Measurements from ENCODE around the gene PIP4K2C. TPM values are rescaled to one million over a fixed set of nuclear protein-coding genes. Genes with fewer than 3 reads are reported as not detected.
"Not testable (repeated sequence)": the region's sequence is repeated elsewhere in the genome, so short reads cannot be mapped to it uniquely, and the experiment has no call there.

PIP4K2C gene
- polyA plus RNA-seq, 1 donor: 12.1 TPM

GRCh38 chr12:57560516-57560915 is 30.5 kb upstream of the PIP4K2C start:
- no peak for DNase-seq

- not testable (repeated sequence) for DNase-seq
These were observed 29.9 kb upstream of the PIP4K2C start for GRCh38 chr12:57561117-57561516.

GRCh38 chr12:57563358-57563757 is 27.6 kb upstream of the PIP4K2C start:
- DNase-seq: no peak

DNA sequence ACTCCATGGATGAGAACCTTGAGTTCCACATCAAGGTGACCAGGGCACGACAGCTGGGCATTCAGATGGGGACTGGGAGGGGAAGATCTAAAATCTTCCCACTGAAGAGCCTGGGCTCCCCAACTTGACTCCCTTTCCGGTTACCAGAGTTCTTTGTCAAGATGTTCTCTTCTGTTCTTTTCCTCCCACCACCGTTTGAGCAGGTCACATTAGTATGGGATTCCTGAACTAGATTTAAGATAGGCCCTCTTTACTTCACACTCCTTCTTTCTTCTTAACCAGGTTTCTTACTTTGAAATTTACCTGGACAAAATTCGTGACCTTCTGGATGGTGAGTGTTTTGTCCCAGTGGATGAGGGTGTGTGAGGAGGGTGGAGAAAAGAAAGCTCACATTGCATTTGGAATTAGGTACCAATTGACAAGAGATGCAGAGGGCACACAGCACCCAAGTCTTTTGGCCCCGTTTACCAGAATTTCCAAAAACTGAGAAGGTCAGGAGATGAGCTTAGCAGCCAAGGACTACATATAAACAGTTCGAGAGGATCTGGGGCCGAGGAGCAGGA is 26.7 kb upstream of the PIP4K2C start:
- no peak for DNase-seq

- no peak for DNase-seq
These were observed 22.2 kb upstream of the PIP4K2C start for GRCh38 chr12:57568838-57569237.

DNA sequence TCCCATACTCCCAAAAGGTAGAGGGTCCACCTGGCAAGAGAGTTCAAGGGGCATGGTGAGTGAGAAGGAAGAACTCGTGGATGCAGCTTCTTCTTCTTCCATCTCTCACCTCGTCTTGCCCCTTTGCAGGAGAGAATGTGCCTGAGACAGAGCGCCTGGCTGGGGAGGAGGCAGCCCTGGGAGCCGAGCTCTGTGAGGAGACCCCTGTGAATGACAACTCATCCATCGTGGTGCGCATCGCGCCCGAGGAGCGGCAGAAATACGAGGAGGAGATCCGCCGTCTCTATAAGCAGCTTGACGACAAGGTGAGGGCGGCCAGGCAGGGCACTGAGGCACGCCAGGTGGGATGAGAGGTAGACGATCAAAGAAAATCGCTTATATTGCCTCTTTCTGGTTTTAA is 21.1 kb upstream of the PIP4K2C start:
- DNase-seq: no peak

- DNase-seq: not testable (repeated sequence)
These were observed 20.6 kb upstream of the PIP4K2C start for GRCh38 chr12:57570438-57570837.

DNA sequence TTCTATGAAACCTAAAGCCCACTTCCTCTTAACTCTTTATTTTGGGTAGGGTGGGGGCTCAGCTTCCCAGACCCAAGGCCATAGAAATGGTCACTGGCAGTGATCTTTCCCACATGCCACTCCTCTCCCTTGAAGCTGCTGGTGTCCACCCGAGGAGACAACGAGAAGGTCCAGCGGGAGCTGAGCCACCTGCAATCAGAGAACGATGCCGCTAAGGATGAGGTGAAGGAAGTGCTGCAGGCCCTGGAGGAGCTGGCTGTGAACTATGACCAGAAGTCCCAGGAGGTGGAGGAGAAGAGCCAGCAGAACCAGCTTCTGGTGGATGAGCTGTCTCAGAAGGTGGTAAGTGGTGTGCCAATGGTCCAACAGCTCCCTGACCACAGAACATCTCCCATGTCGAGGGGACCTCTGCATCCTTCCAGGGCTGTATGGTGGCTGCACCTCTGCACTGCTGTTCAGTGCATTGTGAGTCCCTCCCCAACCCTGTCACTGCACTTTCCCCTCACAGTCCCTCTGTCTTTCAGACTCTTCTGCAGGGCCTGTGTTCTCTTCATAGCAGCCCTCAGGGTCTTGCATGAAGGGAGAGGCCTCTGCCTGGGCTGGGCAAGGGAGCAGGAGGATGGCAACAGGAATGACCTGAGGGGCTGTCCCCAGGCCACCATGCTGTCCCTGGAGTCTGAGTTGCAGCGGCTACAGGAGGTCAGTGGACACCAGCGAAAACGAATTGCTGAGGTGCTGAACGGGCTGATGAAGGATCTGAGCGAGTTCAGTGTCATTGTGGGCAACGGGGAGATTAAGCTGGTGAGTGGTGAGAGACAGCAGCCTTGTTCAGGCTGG is 18.8 kb upstream of the PIP4K2C start:
- DNase-seq: no peak

DNA sequence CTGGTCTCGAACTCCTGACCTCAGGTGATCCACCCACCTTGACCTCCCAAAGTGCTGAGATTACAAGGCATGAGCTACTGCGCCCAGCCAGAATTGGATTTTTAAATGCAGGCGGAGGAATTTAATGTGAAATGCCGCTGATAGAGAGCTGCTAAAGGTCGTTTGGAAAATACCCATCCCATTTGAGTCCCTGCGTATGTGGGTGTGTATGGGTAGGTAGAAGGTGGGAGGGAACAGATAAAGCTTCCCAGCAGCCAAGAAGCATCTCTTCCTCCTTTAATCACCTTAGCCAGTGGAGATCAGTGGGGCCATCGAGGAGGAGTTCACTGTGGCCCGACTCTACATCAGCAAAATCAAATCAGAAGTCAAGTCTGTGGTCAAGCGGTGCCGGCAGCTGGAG is 16.2 kb upstream of the PIP4K2C start:
- no peak for DNase-seq

GRCh38 chr12:57575771-57576612 is 15.0 kb upstream of the PIP4K2C start:
- DNase-seq: no peak

GRCh38 chr12:57576613-57577160 is 14.3 kb upstream of the PIP4K2C start:
- no peak for DNase-seq

DNA sequence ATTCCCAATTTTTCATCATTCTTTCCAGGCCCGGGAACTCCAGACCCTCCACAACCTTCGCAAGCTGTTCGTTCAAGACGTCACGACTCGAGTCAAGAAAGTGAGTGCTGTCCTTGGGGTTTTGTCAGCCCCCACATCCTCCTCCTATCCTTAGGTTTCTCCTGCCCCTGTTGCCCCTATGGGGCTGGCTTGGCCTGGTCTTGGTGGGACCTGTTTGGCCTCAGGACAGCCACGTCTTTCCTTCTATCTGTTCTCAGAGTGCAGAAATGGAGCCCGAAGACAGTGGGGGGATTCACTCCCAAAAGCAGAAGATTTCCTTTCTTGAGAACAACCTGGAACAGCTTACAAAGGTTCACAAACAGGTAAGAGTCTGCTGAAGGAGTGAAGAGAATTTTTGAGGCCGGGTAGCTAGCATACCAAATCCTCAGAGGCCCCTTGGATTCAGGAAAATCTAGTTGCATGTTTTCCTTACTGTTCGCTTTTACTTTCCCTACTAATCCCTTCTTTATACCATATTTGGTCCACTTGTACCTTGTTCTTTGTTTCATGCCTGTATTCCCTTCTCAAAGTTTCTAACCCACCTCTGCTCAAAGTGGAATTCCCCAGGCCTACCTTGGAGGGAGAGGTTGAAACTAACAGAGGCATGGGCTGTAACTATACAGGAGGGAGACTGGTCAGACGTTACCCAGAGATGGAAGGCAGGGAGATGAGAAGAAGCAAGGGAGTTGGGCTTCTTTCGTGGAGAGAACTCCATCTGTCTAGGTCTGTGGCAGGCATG is 12.8 kb upstream of the PIP4K2C start:
- DNase-seq: no peak

- DNase-seq: no peak
These were observed 12.0 kb upstream of the PIP4K2C start for GRCh38 chr12:57579011-57579410.

DNA sequence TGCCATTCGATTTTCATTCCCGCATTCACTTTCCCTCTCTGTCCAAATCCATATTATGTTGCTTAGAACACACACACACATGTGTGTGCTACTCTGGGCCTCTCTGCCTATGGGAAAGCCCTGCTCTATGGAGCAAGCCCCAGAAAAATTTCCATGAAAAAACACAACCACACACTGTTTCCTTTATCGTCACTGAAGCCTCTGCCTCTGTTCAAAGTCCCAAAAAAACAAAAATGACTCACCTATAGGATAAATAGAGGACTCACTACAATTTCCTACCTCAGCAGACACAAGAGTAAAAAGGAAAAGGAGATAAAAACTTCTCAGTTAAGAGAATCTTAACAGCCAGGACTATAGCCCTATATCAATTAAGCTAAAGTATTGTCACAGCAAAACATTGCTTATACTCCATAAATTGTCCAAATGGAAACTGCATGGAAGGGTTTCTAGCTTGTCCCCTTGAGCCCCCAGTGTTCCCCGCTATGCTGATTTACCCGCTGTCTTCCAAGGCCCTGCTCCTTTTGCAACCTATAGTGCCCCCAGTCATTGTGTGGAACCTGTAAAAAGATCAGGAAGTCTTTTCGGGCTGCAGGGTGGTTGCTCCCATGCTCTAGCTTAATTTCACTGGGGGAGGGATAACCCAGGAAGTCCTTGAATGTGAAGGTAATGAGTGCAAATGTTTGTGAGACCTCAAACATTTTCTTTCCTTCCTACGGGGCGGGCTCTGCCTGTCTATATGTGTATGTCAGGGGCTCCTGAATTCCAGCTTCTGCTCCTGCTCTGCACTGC is 11.1 kb upstream of the PIP4K2C start:
- no peak for DNase-seq

DNA sequence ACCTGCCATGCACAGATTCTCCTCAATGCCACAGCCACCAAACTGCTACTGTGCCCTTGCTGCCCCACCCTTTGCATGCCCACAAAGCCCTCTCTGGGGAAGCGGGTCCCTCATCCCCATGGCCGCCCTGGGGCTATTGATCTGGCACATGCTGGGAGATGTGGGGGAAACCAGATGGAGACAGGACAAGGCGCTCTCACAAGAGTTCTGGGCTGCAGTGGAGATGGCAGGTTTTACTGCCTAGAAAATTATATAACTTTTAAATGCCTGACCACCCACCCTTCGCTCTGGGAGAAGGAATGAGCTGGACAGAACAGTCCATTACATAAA is 10.6 kb upstream of the PIP4K2C start:
- DNase-seq: no peak

GRCh38 chr12:57581802-57582201 is 9.2 kb upstream of the PIP4K2C start:
- DNase-seq: no peak

GRCh38 chr12:57582440-57582839 is 8.6 kb upstream of the PIP4K2C start:
- no peak for DNase-seq

DNA sequence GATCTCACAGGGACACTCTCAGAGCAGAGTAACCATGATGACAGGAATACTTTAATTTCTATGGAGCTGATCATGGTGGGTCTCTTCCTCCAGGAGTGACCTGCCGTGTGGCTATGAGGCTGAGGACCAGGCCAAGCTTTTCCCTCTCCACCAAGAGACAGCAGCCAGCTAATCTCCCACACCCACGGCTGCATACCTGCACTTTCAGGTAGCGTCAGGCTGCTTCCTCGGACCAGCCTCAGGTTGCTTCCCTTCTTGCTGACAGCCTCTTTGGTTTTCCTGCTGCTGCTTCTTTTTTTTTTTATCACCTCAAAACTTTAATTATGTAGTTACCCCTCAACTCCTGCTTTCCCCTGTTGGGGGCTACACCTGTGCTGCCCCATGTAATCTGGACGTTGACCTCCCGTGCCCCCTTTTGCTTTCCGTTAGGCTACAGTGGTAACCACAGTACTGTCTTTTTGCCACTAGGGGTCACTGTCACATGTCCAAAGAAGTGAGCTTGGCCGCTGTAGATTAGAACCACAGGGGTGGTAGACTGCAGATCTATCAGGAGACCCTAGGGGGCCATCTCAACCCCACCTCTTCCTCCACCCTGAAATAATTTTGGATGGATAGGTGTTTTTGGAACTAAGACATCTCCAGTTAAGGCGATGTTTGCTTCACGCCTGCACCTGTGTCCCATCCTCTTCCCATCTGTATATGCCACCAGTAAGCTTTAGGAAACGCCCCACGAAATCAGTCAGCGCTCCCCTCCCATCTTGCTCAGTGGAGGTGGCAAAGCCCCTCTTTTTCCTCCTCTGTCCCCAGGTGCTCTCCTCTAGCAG is 7.8 kb upstream of the PIP4K2C start:
- DNase-seq: peak; percentile 77

DNA sequence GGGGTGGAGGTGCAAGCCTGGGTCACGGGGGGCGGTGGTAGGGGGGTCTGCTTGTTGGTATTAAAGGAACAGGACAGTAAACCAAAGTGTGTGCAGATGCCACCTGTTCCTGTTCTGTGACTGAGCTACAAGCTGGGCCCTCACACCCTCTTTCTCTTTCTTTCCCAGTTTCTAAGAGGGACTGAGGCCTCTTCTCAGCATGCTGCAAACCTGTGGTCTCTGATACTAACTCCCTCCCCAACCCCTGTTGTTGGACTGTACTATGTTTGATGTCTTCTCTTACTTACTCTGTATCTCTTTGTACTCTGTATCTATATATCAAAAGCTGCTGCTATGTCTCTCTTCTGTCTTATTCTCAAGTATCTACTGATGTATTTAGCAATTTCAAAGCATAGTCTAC is 6.9 kb upstream of the PIP4K2C start:
- DNase-seq: no peak

GRCh38 chr12:57584690-57585089 is 6.3 kb upstream of the PIP4K2C start:
- DNase-seq: no peak

GRCh38 chr12:57585156-57585555 is 5.8 kb upstream of the PIP4K2C start:
- DNase-seq: no peak
